B cell (primary cell): ENCODE data around the gene SYT17.

ENCODE experiments used
- CTCF ChIP-seq: fragments of 200-600 bp; IDR thresholded peaks from one replicate; pipeline ENCODE4 v1.8.0; 2022; ENCODE audit warnings: antibody characterized with exemption, mild to moderate bottlenecking
- EZH2 ChIP-seq: IDR thresholded peaks from 2 replicates; pipeline ENCODE4 v1.6.1; 2012; ENCODE audit warnings: borderline replicate concordance, low read depth, mild to moderate bottlenecking, moderate library complexity, low read length; ENCODE audit not compliant: insufficient read depth, poor library complexity, severe bottlenecking

- TF ChIP-seq CTCF (no peak), EZH2 (no peak)
Measured at GRCh38 chr16:19118938-19119431, 49.1 kb upstream of the SYT17 start.
